Effector CD8-positive, alpha-beta T cell (primary cell): ENCODE measurements around the gene ARMS2.

Experiments used
- DNase-seq: peaks from one replicate; lab custom pipeline; 2025; lab: John Stamatoyannopoulos, UW

The ARMS2 gene

DNA sequence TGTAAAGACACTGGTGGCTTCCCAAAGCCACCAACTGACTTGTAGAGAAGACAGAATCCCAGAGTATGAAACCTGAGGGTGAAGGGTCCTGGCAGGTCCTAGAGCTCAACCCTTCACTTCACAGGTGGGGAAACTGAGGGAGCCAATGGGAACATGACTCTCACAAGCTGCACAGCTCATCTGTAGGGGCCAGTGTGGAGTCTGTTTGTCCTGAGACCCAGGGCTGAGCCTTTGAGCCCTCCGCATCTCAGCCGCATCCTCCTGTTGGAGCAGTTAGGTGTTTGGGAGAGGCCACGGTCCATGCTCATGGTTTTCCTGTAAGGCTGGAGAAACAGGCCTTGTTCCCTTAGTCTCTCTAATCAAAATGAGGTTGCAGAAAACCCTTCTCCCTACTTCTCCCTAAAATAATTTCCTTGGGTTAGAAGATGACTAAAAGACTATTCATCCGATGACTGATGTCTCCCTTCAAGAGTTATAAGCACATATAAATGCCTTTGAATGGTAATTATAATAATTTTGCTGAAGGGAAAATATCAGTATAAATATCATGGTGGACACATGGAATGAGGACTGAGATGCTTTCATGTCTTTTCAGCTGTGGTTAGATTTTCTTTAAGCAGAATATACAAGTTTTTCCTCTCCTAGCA, 17.2 kb downstream of the ARMS2 start:
- DNase-seq: no peak

DNA sequence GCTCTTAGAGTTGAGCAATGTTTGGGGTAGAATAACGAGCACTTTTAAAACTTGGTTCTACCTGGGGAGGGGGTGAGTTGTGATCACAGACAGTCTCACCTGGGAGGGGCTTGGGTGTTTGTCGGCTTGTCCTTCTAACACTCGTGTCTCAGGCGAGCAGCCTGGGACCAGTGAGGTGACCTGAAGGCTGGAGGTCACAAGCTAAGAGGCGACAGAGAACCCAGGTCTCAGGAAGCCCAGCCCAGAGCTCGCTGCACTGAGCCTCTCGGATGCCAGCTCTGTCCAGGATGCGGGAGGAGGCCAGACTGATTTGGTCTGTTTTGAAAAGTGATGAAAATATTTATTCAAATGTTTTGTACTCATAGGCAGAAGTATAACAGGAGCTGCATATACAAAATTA, 18.7 kb downstream of the ARMS2 start:
- DNase-seq: no peak

DNA sequence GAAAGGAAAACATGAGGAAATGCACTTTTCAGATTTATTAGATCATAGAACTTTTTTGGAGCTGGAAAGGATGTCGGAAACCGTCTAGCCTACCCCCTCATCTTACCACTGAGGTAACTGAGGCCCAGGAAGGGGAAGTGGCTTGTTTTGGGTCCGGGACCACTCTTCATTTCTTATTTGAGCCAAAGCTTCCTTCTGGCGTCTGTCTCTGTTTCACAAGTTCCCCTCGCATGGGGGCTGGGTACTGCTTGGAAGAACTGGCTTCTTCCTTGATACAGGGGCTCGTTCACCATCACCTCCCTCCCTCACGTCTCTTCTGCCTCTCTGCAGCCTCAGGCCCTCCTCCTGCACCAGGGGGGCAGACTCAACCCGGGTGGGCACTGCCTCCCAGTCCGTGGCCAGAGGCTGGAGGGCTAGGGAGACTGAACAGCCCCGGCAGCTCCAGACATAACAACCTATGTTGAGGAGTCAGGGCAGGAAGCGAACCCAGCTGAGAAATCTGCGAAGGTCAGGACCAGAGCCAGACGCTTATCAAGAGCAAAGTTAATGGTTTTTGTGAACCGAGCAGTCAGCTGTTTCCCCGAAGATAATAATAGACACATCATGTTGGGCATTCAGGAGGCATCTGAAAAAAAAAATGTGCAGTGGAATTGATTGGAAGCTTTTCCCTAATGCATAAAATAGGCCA, 19.8 kb downstream of the ARMS2 start:
- DNase-seq: no peak

DNA sequence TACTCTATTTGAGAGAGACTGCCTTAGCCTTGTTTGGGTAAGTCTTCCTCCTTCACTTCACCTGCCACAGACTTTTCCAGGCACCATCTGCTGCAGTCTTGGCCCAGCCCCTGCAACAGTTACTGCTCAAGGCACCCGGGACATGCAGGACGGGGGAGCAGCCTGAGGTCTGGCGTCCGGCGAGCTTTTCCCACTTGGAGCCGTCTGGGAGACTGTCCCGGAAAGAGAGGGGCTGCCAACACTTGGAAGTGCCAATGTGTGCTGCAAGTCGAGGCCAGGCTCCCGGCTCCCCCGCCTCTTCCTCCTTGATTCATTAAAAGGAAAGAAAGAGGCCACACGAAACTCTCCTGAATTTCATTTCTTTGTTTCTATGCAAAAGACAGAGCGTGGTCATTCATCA, 20.6 kb downstream of the ARMS2 start:
- no peak for DNase-seq

DNA sequence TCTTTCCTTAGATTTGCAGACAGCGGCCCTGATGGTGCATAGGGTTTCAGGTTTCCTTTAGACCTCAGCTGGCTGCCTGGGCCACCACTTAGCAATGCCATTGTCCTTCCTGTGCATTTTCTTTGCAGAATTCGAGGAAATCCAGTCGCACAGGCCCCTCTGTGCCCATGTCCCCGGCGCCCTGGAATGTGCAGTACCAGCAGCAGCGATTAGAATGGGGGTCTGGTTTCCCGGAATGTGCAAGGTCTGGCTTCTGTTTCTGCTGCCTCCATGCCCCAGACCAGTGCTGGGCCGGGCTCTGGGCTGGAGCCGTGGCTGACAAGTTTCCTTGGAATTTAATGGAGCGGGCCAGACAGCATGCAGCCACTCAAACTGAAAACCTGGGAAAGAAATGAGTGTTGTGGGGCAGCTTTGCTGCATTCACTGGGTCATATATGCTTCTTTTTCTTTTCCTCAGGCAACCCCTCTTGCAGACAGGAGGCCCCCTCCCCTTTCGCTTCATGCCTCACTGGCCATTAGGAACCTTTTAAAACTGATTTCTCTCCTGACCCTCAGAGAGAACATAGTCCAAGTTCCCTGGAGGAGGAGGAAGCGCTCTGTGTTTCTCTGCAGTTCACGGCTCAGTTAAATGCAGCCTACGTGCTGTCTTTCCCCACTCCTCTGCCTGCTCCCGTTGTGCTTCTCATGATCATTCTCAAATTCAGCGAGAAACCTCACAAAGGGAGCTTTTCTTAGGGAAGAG, 21.3 kb downstream of the ARMS2 start:
- DNase-seq: no peak

DNA sequence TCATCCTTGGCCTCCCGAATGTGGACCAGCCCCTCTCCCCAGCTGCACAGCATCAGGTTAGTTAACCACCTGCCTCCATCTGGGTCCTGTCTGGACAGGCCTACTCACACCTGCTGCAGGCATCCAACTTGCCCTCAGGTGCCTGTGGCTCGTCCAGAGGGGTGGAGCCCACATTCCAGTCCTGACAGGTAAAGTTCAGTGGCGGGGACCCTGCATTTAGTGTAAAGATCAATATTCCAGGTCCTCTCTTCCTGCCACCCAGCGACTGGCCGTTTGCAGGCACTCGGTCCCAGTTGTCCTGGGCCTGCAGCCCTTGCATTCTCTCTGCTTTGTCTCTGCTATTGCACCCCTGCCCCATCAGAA, 21.9 kb downstream of the ARMS2 start:
- no peak for DNase-seq

DNA sequence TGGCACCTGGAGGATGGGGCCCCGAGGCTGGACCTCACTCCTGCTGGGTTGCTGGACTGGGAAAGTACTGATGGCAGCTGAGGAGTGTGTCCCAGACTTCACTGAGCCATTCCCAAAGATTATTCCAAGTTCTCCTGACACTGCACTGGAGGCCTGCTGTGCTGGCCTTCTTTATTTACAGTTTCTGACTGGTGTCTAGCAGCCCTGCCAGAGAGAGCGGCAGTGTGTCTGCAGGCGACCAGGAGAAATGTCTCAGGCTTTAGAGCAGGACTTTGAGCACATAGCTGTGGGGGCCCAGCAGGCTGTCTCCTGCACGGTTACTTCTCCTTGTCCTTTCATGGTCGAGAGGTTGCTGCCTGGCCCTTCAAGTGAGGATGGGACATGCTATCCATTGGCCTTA, 23.0 kb downstream of the ARMS2 start:
- DNase-seq: no peak

DNA sequence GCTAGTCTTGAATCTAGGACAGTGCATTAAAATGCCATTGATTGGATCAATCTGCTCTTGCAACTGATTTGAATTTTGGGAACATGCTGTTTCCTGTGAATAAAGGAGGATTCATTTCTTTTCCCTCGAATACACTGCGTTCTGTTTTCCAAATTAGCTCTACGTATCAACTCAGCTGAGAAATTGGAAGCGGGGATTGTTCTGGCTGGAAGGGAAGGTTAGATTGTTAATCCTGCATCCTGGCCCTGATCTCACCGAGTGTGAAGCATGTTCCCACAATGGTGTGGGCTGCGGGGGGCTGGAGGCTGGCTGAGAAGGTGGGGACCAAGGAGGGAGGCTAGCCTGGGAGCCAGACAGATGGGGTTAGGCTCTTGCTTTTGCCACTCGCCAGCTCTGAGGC, 24.5 kb downstream of the ARMS2 start:
- DNase-seq: no peak

DNA sequence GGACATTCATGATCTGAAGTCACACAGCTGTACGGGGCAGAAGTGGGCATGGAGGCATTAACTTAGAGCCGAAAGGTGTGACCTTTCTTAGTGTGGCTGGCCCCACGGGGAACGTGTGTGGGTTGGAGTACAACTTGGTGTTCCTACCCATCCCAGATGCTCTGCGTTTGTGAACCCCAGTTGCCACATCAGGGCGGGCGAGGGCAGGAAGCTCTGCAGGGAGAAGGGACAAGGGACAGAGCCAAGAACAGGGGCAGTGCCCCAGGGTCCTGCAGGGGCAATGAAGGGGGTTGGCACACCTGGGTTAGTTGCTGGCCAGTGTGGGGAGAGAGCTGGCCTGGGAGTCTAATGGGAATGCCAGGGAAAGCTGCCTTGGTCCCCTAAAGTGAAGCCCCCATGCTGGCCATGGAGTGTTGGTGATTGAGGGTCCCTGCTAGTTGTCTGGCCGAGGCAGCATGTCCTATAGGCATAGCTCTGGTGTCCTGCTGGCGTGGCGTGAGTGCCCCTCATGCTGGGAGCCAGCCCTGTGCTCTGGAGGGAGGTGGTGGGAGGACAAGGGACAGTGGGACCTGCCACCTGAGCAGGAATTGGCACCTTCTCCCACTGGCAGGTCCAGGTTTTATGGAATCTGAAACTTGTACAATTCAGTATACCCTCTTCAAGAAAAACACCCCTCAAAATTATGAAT, 25.8 kb downstream of the ARMS2 start:
- no peak for DNase-seq

DNA sequence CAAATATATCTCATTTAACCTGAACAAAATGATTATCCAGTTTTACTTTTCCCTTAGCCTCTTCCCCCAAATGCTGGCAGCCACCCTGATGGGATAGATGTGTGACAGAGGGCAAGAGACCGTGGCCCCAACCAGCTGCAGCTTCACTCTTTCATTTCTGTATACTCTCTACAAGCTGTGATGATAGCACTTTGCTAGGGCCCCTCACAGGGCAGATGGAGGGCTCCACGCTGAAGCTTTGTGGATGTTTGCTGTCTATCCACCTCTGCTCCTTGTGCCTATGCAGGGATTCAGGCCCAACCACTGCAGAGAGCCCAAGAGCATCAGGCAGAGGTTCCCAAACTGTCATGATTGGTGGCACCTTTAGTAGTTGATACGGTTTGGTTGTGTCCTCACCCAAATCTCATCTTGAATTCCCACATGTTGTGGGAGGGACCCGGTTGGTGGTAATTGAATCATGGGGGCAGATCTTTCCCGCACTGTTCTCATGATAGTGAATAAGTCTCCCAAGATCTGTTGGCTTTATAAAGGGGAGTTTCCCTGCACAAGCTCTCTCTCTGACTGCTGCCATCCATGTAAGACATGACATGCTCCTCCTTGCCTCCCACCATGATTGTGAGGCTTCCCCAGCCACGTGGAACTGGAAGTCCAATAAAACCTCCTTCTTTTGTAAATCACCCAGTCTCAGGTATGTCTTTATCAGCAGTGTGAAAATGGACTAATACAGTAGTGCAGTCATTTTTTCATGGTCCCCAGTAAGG, 27.0 kb downstream of the ARMS2 start:
- DNase-seq: no peak

DNA sequence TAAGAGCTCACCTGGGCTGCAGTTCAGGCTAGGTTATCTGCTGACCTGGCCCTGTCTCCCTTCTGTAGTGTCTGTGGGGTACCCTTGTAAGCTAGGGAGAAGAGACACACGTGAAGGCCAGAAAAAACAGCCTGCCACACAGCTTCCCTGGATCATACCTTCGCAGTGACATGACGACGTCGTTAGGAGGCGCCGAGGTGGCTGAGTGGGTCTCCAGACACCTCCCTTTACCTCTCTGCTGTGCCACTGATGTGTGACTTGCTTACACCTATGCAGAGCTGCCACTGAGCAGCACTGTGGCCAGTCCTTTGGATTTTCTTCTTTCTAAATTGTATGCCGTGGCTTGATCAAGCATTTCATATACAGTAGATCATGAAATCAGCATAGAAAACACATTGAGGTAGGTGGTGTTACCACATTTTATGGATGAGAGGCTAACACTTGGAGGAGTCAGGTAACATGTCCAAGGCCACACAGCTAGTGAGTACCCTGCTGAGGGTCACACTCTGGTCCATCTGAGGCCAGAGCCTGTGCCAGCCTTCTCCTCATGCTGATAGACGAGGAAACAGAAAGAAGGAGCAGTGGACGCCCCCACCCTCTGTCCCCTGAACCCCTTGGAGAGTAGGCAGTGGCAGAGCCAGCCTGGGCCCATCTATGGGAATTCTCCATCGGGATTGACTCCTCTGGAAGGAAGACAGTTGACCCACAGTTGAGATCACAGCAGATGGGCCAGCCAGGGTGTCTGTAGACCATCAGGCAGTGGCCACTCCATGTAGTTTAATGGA, 30.0 kb downstream of the ARMS2 start:
- no peak for DNase-seq

DNA sequence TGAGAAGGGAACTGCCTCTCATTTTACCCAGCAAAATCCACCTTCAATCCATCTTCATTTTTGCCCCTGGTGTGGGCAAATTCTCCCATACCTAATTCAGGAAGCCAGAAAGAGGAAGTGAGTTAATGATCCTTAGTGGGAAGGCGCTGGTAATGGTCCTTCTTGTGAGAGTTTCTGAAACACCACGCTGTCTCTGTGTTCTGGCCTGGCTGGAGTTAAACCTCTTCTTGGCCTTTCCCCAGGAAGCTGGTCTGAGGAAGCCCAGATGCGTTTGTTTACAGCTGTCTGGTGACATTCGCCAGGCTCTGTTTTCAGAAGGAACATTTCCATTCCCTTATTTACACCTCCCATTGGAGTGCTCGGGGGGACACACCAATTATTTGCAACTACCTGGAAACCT, 31.2 kb downstream of the ARMS2 start:
- DNase-seq: no peak

DNA sequence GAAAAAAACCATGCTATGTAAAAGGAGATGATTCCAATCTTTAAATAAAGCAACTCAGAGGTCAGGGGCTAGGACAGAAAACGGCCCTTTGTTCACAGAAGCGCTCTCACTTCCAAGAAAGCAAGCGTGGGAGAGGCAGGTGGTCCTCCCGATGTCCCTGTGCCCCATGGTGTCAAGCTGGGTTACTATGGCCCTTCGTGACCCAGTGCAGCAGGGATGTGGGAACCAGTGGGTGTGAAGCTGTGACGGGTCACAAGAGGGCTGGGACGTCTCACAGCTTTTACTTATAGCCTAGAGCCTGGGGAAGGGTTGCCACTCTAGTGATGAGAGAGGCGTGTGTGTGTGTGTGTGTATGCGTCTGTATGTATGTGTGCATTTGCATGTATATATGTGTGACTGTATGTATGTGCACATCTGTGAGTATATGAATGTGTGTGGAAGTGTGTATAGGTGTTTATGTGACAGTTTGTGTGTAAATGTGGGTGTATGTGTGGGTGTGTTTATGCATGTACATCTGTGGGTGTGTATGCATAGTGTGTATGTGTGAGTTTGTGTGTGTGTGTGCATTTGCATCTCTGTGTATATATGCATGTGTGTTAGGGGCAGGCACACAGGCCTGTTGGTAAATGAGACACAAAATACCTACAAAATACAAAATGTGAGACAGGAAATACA, 32.1 kb downstream of the ARMS2 start:
- no peak for DNase-seq

DNA sequence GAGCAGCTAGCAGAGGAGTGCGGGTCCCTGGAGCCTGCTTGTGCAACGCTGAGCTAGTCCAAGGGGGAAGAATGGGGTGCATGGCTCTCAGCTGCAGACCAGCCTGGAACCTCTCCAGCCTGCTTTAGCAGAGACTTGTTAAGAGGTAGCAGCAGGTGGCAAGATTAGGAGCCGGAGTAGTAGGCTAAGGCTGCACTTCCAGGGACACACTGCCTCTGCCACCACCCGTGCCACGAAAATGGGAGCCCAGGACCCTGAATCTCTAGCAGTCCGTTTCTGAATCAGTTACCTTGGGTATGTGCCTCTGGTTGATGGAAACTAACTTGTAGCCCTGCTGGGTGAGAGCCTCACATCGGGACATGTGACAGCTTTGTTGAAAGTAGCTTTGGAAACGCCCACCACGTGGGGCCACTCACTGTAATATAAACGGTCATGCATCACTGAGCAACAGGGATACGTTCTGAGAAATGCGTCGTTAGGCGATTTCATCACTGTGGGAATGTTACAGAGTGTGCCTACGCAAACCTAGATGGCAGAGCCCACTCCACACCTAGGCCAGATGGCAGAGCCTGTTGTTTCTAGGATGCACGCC, 32.8 kb downstream of the ARMS2 start:
- no peak for DNase-seq

DNA sequence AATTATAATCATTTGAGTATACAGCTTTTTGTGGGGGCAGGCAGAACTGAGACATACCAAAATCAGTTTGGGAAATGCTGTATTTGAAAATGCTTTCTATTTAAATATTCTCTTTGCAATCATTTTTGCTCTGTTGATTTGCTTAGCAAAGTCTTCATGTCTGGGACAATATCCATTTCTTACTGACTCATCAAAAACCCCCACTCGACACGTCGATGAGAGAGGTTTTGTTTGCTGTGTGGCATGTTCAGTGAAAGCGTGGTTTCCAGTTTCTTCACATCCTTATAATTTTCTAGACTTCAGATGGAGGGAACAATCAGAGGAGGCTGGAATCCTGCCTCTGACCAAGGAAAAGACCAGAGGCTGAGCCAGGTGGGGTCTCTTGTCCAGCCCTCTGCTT, 35.8 kb downstream of the ARMS2 start:
- DNase-seq: no peak

DNA sequence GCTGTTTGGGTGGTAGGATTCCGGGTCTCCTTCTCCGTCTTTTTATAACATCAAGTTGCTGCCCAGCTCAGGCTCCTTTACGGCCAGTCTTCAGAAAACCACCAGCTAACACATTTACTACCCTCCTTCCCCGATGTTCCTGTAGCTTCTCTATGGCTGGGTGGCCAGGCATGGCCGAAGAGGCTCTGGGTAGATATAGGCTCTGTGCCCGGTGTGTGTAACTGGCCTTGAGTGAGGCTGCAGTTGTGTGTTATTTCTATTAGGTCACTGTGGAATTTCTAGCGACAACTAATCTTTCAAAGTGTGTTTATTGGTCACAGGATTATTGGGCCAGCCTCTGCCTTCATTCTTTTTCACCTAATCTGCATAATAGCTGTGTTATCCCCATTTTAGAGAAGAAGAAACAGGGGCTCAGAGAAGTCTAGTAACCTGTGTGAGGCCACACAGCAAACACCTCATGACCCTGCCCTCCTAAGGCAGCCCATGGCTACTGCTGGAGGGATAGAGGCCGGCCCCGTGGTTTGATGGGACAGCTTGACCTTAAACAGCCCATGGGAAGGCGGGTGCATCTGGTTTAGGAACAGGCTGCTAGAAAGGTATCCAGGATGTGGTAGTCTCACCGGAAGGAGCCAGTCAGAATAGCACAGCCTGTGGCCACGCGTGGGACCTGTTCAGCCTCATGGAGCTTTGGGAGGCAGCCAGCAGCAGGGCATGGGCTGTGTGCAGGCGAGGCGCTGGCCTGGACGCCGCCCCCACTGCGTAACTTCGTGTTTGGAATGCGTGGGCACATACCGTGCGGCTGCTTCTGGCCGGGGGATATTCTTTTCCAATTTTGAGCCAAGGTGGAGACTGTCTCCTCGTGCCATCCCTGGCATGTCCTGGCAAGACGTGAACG, 36.6 kb downstream of the ARMS2 start:
- DNase-seq: no peak

DNA sequence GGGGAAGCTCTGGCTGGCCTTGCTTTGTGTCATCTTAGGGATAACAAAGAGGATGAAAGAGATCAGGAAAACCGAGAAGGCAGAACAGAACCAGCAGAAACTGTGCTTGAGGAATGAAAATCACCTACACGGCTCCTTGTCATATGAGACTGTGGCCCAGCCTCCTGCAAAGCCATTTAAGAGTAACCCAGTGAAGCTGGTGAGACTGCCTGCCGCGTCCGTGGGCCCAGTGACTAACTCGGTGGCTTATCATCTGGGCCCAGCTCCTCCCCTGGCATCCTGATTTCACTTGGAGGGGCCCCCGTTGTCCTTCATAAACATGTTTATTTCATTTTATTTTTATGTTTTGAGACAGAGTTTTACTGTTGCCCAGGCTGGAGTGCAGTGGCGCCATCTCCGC, 37.6 kb downstream of the ARMS2 start:
- DNase-seq: no peak

DNA sequence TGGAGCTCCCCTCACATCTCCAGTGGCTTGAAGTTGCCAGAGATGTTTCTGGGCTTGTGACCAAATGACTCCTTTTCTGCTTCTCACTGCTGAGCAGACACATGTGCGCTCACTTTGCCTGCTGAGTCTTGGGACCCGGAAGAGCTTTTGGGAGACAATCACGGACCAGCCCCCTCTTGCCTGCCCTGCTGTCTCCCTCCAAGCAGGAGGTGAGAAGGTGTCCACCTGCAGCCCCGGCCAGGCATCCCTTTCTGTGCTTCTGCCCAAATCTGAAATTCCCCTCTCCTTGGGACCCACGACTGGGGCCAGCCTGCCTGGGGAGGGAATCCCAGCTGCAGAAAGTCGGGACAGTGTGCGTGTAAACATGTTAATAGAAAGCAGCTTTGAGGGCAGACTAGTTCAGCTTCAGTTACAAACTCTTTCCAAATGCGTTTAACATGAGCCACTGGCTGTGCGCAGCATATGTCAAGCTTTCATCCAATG, 38.6 kb downstream of the ARMS2 start:
- DNase-seq: no peak

DNA sequence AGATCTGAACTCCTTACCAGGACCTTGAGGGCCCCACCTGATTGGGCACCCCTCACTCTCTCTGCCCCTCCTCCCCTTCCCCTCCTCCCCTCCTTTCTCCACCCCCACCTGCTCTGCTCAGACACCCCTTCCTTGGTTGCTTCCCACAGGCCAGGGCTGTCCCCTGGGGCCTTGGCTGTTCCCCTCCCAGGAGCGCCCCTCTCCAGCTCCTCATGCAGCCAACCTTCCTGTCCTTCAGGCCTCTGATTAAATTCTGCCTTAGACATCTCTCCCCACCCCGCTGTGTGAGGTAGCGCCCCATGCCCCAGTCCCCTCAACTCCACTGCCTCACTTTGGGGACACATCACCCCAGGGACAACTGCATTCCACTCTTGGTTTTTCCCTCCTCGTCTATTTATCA, 39.3 kb downstream of the ARMS2 start:
- DNase-seq: no peak
